Keratinocyte (primary cell): ENCODE measurements around the gene POU2AF2. TPM values are rescaled to one million over a fixed set of nuclear protein-coding genes. Genes with fewer than 3 reads are reported as not detected.

Source experiments
- DNase-seq: peaks from one replicate; pipeline ENCODE4 v3.0.0-alpha.2; 2011; ENCODE audit warnings: low read depth, missing footprints, low spot score
- FAIRE-seq: peaks from 2 replicates; lab custom pipeline; 2011; peaks lifted over from hg19 to GRCh38; lab: Jason Lieb, UNC
- H2AFZ ChIP-seq: 2 replicates; pipeline ENCODE4 v1.6.0; 2012; ENCODE audit warnings: low read length, control low read depth, inconsistent platforms; ENCODE audit not compliant: control insufficient read depth
- H3K27ac ChIP-seq: 2 replicates; pipeline ENCODE4 v1.5.1; 2011; ENCODE audit warnings: low read length; ENCODE audit not compliant: control insufficient read depth, insufficient read depth
- H3K27me3 ChIP-seq: 3 replicates; pipeline ENCODE4 v1.6.0; 2011; ENCODE audit warnings: low read length; ENCODE audit not compliant: control insufficient read depth, insufficient read depth; ENCODE audit errors: extremely low read depth
- H3K36me3 ChIP-seq, 2 experiments: 2 replicates in 1 of 2; 3 replicates in 1 of 2; pipeline ENCODE4 v1.5.1; 2011; ENCODE audit warnings: low read length in 2 of 2, mild to moderate bottlenecking in 1 of 2; ENCODE audit not compliant: control insufficient read depth in 2 of 2, insufficient read depth in 2 of 2; ENCODE audit errors: extremely low read depth in 1 of 2
- H3K4me1 ChIP-seq: 3 replicates; pipeline ENCODE4 v1.5.1; 2011; ENCODE audit warnings: low read length; ENCODE audit not compliant: control insufficient read depth, insufficient read depth; ENCODE audit errors: extremely low read depth
- H3K4me2 ChIP-seq: 3 replicates; pipeline ENCODE4 v1.6.0; 2011; ENCODE audit warnings: low read depth, low read length; ENCODE audit not compliant: control insufficient read depth, insufficient read depth; ENCODE audit errors: extremely low read depth
- H3K4me3 ChIP-seq, 3 experiments: fragments of 200-600 bp in 1 of 3; sonication (generic) in 1 of 3; 2 replicates in 2 of 3; 3 replicates in 1 of 3; pipeline ENCODE4 v1.5.1; 2011 to 2016; ENCODE audit warnings: low read length in 3 of 3, mild to moderate bottlenecking in 3 of 3, control low read depth in 2 of 3, inconsistent platforms in 1 of 3, low read depth in 1 of 3, mixed read lengths in 1 of 3, mixed run types in 1 of 3, moderate library complexity in 1 of 3; ENCODE audit not compliant: control insufficient read depth in 2 of 3, insufficient read depth in 2 of 3; ENCODE audit errors: extremely low read depth in 1 of 3
- H3K79me2 ChIP-seq: 2 replicates; pipeline ENCODE4 v1.6.0; 2012; ENCODE audit warnings: low read length; ENCODE audit not compliant: control insufficient read depth, insufficient read depth
- H3K9ac ChIP-seq: 3 replicates; pipeline ENCODE4 v1.6.0; 2011; ENCODE audit warnings: low read length; ENCODE audit not compliant: control insufficient read depth, insufficient read depth; ENCODE audit errors: extremely low read depth
- H3K9me1 ChIP-seq: 3 replicates; pipeline ENCODE4 v1.6.0; 2011; ENCODE audit warnings: low read length; ENCODE audit not compliant: control insufficient read depth, insufficient read depth; ENCODE audit errors: extremely low read depth
- H3K9me3 ChIP-seq: 2 replicates; pipeline ENCODE4 v1.5.1; 2012; ENCODE audit warnings: low read depth, low read length; ENCODE audit not compliant: control insufficient read depth
- H4K20me1 ChIP-seq: 3 replicates; pipeline ENCODE4 v1.6.0; 2011; ENCODE audit warnings: low read length; ENCODE audit not compliant: control insufficient read depth, insufficient read depth; ENCODE audit errors: extremely low read depth
- EZH2 ChIP-seq: IDR thresholded peaks from one replicate; pipeline ENCODE4 v1.6.1; 2012; ENCODE audit warnings: inconsistent platforms, mild to moderate bottlenecking, low read length, moderate library complexity
- dilution Hi-C: fragments of 300-500 bp; cut with MboI; formaldehyde crosslinking; loops from one replicate; pipeline ENCODE4 v1.7.0; 2020; ENCODE audit warnings: low sequenced_read_pairs; ENCODE audit not compliant: extremely low pct_ligation_motif_present
- polyA plus RNA-seq, 5 experiments: library from polyadenylated mRNA; depleted of rRNA in 3 of 5; stranded (reverse) in 3 of 5; stranded (forward) in 1 of 5; unstranded in 1 of 5; fragments of >200 nt; gene quantifications; 1 replicate in 1 of 5; 2 replicates in 3 of 5; 3 replicates in 1 of 5; pipeline versions ENCODE4 v1.2.1 to v1.2.3, GENCODE V29; 2011 to 2012; ENCODE audit warnings: missing spikeins in 2 of 5, low read depth in 1 of 5, low replicate concordance in 1 of 5
- TF ChIP-seq, protein P1 (sequence below), 3 experiments: IDR thresholded peaks in 1 of 3; conservative IDR thresholded peaks in 1 of 3; optimal IDR thresholded peaks in 1 of 3; 2 replicates in 2 of 3; 3 replicates in 1 of 3; pipeline versions ENCODE3 to v1.5.1; 2011; ENCODE audit warnings: low read length in 3 of 3, mild to moderate bottlenecking in 3 of 3, moderate library complexity in 2 of 3, control low read depth in 1 of 3, inconsistent platforms in 1 of 3; ENCODE audit not compliant: insufficient read depth in 2 of 3; ENCODE audit errors: extremely low read depth in 1 of 3

The POU2AF2 gene
- polyA plus RNA-seq, 1 donor (not counting 4 experiments of a cell fraction or from before 2014, with no cell fraction given): not detected

DNA sequence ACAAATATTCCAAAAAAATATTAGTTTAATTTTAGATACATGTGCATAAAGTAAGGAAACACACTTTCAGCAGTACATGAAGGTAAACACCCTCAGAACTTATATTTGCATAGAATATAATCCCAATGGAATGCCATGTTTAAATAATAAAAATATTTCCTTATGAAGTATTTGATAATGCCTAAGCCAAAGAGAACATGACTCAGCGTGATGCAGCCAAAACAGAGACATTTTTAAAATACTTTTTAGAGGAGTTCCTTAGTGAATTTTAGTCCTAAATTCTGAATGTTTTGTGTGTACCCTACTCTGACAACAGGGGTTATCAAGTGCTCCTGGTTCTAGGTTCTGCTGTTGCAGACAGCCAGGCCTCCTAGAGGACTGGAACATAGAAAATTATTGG is 39.1 kb upstream of the POU2AF2 start:
- H3K27me3 ChIP-seq: no peaks in the 10 kb centered on the region
- dilution Hi-C loops: no loop called here
- no peaks in the 10 kb centered on the region for H3K9me3 ChIP-seq
- peak overlapping the region; percentile 29 for H3K4me2 ChIP-seq
- peaks cover 14% of the 10 kb centered on the region for H3K4me1 ChIP-seq
- H4K20me1 ChIP-seq: no peaks in the 10 kb centered on the region
- H3K79me2 ChIP-seq: no peaks in the 10 kb centered on the region
- DNase-seq (no peak), FAIRE-seq (no peak)
- H3K9ac ChIP-seq: no peak overlapping the region
- no peak overlapping the region for H3K4me3 ChIP-seq
- no peaks in the 10 kb centered on the region for H3K9me1 ChIP-seq
- peak overlapping the region; percentile 11 for H2AFZ ChIP-seq
- no peak overlapping the region for H3K27ac ChIP-seq
- no peaks in the 10 kb centered on the region for H3K36me3 ChIP-seq
- TF ChIP-seq, protein P1, sequence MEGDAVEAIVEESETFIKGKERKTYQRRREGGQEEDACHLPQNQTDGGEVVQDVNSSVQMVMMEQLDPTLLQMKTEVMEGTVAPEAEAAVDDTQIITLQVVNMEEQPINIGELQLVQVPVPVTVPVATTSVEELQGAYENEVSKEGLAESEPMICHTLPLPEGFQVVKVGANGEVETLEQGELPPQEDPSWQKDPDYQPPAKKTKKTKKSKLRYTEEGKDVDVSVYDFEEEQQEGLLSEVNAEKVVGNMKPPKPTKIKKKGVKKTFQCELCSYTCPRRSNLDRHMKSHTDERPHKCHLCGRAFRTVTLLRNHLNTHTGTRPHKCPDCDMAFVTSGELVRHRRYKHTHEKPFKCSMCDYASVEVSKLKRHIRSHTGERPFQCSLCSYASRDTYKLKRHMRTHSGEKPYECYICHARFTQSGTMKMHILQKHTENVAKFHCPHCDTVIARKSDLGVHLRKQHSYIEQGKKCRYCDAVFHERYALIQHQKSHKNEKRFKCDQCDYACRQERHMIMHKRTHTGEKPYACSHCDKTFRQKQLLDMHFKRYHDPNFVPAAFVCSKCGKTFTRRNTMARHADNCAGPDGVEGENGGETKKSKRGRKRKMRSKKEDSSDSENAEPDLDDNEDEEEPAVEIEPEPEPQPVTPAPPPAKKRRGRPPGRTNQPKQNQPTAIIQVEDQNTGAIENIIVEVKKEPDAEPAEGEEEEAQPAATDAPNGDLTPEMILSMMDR (optimal IDR thresholded peaks at IDR 0.05 in 1 of 3, IDR thresholded peaks at IDR 0.05 in 1 of 3, conservative IDR thresholded peaks at IDR 0.05 in 1 of 3; ENCODE audit: extremely low read depth in 1 of 3, insufficient read depth in 2 of 3, low read length in 3 of 3): no peak
- TF ChIP-seq EZH2: no peak

DNA sequence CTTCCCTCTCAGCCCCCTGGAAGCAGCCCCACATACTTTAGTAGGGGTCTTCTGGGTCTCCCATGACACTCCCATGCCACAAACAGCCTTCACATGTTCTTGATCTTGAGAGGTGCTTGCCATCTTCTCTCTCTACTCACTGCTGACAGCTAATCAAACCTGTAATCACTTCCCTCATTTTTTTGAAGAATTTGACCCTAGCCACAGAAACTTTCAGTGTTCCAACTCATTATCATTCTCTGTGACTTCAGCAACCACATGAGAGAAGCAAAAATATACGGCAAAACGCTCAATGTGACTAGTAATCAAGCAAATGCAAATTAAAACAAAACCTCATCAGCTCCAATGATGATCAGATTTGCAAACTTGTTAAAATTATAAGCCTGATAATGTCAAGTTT is 38.3 kb upstream of the POU2AF2 start:
- FAIRE-seq (no peak), DNase-seq (no peak)
- no peak overlapping the region for H2AFZ ChIP-seq
- H3K79me2 ChIP-seq: no peaks in the 10 kb centered on the region
- H3K9me1 ChIP-seq: no peaks in the 10 kb centered on the region
- H3K9ac ChIP-seq: no peak overlapping the region
- H3K4me2 ChIP-seq: no peak overlapping the region
- dilution Hi-C loops: no loop called here
- no peak overlapping the region for H3K27ac ChIP-seq
- TF ChIP-seq, protein P1 (optimal IDR thresholded peaks at IDR 0.05 in 1 of 3, IDR thresholded peaks at IDR 0.05 in 1 of 3, conservative IDR thresholded peaks at IDR 0.05 in 1 of 3; ENCODE audit: extremely low read depth in 1 of 3, insufficient read depth in 2 of 3, low read length in 3 of 3): no peak
- no peak for TF ChIP-seq EZH2
- H3K4me3 ChIP-seq: no peak overlapping the region
- H3K4me1 ChIP-seq: peaks cover 14% of the 10 kb centered on the region
- no peaks in the 10 kb centered on the region for H3K27me3 ChIP-seq
- H3K9me3 ChIP-seq: no peaks in the 10 kb centered on the region
- no peaks in the 10 kb centered on the region for H4K20me1 ChIP-seq
- no peaks in the 10 kb centered on the region for H3K36me3 ChIP-seq
